NCI-H69 (cell line): ENCODE measurements around the gene AQP12B.

ENCODE experiments used
- DNase-seq: peaks from one replicate; lab custom pipeline; 2025; lab: John Stamatoyannopoulos, UW

The AQP12B gene

DNA sequence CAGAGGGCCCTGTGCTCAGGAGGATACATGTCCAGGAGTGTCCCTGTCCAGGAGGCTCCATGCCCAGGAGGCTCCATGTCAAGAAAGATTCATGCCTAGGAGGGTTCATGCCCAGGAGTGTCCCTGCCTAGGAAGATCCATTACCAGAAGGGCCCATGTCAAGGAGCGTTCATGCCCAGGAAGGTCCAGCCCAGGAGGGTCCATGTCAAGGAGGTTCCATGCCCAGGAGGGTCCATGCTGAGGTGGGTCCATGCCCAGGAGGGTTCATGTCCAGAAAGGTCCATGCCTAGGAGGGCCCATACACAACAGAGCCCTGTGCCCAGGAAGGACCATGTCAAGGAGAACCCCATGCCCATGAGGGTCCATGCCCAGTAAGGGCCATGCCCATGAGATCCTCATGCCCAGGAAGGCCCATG is 50.4 kb downstream of the AQP12B start:
- no peak for DNase-seq

DNA sequence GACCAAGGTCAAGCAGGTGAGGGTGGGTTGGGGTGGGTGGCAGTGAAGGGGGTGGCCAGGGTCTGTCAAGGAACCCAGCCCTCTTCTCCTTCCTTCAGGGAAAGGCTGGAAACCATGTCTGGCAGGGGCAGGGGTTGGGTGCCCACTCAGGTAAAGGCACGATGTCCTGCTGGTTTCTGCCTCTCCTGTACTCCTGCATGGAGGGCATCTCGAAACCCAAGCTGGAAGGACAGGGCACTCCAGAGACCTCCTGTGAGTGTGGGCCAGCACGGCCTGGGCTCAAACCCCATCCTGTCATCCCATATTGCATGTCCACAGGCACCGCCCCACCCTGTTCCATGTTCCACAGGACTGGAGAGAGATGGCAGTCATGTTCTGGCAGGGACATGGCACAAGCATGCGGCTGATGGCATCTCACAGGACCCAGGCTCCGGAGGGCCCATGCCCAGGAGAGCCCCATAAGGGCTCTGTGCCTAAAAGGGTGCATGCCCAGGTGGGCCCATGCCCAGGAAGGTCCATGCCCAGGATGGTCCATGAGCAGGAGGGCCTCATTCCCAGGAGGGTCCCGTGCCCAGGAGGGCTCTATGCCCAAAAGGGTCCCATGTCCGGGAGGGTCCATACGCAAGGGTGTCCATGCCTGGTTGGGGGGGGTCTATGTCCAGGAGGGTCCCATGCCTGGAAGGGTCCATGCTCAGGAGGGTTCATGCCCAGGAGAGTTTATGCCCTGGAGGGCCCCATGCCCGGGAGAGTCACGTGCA is 51.0 kb downstream of the AQP12B start:
- DNase-seq: no peak

DNA sequence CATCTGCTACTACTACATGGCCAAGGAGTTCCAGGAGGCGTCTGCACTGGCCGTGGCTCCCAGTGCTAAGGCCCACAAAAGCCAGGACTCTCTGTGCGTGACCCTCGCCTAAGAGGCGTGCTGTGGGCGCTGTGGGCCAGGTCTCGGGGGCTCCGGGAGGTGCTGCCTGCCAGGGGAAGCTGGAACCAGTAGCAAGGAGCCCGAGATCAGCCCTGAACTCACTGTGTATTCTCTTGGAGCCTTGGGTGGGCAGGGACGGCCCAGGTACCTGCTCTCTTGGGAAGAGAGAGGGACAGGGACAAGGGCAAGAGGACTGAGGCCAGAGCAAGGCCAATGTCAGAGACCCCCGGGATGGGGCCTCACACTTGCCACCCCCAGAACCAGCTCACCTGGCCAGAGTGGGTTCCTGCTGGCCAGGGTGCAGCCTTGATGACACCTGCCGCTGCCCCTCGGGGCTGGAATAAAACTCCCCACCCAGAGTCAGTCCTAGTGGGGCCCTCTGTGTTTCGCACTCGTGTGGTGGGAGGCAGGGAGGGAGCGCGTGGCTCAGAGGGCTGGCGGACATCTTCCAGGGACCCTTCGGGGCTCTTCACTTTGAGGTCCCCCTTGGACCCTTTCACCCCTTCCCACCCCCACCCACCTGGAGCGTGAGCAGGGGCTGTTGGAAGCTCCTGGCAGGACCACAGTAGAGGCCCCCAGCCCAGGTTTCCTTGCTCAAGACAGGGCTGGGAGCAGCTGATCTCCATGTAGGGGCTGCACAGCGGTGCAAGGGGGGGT is 51.7 kb downstream of the AQP12B start:
- DNase-seq: no peak

DNA sequence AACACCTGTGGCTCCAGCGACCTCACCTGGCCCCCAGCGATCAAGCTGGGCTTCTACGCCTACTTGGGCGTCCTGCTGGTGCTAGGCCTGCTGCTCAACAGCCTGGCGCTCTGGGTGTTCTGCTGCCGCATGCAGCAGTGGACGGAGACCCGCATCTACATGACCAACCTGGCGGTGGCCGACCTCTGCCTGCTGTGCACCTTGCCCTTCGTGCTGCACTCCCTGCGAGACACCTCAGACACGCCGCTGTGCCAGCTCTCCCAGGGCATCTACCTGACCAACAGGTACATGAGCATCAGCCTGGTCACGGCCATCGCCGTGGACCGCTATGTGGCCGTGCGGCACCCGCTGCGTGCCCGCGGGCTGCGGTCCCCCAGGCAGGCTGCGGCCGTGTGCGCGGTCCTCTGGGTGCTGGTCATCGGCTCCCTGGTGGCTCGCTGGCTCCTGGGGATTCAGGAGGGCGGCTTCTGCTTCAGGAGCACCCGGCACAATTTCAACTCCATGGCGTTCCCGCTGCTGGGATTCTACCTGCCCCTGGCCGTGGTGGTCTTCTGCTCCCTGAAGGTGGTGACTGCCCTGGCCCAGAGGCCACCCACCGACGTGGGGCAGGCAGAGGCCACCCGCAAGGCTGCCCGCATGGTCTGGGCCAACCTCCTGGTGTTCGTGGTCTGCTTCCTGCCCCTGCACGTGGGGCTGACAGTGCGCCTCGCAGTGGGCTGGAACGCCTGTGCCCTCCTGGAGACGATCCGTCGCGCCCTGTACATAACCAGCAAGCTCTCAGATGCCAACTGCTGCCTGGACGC is 52.5 kb downstream of the AQP12B start:
- DNase-seq: no peak

DNA sequence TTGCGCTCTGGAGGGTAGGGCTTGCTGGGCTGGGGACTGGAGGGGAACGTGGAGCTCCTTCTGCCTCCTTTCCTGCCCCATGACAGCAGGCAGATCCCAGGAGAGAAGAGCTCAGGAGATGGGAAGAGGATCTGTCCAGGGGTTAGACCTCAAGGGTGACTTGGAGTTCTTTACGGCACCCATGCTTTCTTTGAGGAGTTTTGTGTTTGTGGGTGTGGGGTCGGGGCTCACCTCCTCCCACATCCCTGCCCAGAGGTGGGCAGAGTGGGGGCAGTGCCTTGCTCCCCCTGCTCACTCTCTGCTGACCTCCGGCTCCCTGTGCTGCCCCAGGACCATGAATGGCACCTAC is 53.1 kb downstream of the AQP12B start:
- no peak for DNase-seq

DNA sequence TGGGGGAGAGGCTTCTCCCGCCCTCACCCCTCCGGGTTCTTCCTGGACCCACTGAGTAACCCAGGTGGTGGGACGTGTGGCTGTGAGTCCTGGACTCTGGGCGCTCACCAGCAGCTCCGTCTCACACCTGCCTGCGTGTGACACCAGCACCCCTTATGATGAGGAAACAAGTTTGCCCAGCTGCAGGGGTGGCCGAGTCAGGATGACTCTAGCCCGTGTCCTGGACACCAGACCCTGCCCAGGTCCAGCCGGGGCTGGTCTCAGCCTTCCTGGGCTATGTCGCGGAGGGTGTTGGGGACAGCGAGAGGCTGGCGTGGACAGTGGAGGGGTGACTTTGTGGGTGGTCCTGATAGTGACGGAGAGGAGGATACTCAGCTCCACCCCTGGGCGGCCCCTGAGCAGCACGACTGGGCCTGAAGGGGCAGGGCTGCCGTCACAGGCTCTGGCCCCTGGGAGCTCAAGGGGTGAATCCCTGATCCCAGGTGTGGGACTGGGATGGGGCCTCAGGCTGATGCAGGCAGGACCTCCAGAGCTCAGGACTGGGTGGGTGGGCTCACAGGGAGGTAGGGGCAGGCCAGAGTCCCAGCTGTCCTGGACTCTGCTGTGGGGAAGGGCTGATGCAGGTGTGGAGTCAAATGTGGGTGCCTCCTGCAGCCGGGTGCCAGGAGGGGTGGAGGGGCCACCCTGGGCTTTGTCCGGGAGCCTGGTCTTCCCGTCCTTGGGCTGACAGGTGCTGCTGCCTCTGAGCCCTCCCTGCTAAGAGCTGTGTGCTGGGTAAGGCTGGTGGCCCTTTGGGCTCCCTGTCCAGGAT is 53.7 kb downstream of the AQP12B start:
- no peak for DNase-seq

DNA sequence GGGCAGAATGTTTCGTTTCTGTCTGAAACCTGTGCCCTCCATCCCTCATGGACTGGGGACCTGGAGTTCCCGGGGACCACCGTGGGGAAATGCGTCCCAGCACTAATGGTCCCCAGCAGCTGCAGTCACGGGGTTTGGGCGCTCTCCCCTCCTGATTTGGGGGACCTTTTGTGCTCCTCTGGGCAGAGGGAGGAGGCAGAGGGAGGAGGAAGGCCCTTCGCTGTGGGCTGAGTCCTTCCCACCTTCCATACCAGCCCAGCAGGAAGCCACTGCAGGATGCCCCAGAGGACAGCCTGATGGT is 54.2 kb downstream of the AQP12B start:
- no peak for DNase-seq

DNA sequence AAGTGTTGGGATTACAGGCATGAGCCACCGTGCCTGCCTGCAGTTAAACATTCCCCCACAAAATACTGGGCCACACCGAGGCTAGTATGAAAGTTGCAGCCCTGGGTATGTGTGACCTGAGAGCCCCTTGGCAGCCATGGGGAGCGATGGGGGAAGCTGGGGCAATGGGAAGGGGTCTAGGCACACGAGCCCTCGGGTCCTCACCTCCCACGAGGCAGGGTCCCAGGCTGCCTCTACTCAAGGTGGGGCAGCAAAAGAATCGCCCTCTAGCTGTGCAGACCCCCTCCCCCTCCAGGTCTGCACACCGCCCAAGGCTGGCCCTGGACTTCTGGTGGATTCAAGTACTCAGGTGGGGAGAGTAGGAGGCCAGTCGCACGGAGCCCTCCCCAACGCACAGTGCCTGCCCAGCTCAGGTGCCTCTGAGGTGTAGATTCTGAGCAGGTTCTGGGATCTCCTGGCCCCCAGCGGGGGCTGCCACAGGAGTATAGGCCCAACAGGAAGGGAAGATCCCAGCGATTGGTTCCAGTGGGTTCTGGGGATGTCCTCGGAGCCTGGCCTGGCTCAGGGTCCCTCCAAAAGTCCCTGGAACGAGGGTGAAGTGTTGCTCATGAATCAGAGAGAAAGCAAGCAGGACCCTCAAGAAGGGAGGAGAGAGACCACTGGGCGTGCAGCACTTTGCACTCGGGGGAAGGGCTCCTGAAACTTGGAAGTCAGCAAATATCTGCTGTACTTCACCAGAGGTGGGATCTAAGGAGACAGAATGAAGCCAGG is 54.8 kb downstream of the AQP12B start:
- DNase-seq: no peak

DNA sequence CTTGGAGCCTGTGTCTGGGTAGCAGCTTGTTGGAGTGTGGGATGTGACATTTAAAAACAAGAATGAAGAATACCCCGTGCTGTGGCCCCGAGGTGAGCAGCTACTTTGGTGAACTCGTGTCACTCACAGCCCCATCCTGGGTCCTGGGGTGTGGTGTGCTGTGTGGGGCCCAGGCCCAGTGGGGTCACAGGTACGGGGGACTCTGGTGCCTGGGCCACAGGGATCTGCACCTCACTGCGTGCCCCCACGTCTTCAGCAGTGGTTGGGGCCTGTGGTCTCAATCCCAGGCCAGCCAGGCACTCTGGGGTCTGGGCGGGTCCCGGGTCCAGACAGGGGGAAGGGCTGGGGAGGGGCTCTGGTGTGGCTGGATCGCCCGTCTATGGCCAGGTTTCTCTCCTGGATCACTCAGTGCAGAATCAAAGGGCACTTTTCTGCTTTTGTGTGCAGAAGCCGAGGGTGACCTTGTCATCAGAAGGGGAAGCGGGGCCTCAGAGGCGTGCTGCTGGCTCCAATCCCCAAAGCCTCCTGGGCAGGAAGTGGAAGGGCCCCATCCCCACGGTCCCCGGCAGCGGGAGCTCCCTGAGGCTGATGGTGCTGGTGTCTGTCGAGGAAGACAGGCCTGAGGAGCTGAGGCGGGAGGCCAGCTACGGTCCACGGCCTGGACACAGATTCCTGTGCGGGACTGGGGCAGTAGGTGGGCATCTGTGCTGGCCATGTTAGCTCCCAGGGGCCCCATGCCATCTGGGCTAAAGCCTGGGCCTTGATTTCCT is 56.0 kb downstream of the AQP12B start:
- no peak for DNase-seq
